Measurements from ENCODE around the gene CWF19L1.
"Not testable (repeated sequence)": the region's sequence is repeated elsewhere in the genome, so short reads cannot be mapped to it uniquely, and the experiment has no call there.

CWF19L1 gene

DNA sequence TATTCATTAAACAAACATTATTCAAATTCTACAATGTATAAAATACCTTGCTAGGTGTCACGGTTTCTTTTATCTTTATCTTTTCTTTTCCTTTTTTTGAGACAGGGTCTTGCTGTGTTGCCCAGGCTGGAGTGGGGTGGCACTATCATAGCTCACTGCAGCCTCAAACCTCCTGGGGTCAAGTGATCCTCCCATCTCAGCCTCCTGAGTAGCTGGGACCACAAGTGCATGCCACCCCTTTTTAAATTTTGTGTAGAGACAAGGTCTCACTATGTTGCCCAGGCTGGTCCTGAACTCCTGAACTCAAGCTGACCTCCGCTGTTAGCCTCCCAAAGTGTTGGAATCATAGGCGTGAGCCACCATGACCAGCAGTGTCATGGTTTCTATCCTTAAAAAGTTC lies 37.0 kb upstream of the CWF19L1 start:
- H3K27me3 ChIP-seq = peaks cover 0 to 39% of the 10 kb centered on the region in 2 donors
- H3K36me3 ChIP-seq = no peaks in the 10 kb centered on the region
- no peak overlapping the region for H3K27ac ChIP-seq
- no peak overlapping the region for H3K4me3 ChIP-seq
- TF ChIP-seq, protein P1, sequence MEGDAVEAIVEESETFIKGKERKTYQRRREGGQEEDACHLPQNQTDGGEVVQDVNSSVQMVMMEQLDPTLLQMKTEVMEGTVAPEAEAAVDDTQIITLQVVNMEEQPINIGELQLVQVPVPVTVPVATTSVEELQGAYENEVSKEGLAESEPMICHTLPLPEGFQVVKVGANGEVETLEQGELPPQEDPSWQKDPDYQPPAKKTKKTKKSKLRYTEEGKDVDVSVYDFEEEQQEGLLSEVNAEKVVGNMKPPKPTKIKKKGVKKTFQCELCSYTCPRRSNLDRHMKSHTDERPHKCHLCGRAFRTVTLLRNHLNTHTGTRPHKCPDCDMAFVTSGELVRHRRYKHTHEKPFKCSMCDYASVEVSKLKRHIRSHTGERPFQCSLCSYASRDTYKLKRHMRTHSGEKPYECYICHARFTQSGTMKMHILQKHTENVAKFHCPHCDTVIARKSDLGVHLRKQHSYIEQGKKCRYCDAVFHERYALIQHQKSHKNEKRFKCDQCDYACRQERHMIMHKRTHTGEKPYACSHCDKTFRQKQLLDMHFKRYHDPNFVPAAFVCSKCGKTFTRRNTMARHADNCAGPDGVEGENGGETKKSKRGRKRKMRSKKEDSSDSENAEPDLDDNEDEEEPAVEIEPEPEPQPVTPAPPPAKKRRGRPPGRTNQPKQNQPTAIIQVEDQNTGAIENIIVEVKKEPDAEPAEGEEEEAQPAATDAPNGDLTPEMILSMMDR (IDR thresholded peaks at IDR 0.05) = no peak
- no peak for DNase-seq
- intact Hi-C loops (cut with DNase I; ENCODE audit: low total_unique reads) = no loop called here
- H3K9me3 ChIP-seq = no peaks in the 10 kb centered on the region
- no peaks in the 10 kb centered on the region for H3K4me1 ChIP-seq

DNA sequence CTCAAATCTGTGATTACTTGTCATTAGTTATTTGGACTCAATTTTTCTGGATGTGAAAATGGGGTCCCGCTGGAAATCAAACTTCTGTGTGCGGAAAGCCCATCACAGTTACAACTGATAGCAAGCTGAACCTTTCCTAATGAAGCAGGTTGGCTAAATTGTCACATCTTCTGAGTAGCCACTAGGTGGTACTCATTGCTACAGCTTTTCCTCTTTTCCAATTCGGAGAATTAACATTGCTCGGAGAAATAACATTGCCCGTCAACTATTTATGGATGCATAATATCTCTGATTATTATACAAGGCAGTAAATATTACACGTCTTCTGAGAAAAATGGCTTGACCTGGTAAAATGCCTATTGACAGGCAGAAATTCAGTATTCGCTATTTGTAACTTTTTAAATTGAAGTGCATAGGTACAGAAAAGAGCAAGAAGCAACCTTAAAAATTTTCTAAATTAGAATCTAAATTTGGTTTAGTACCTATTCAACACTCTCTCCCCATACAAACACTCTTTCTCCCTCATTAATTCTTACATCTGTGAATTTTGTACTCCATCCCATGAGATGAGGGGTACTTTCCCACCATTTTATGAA lies 36.4 kb upstream of the CWF19L1 start:
- Histone ChIP-seq H3K4me1 (no peaks in the 10 kb centered on the region), H3K36me3 (no peaks in the 10 kb centered on the region), H3K4me3 (no peak overlapping the region), H3K27me3 (peaks cover 0 to 39% of the 10 kb centered on the region in 2 donors), H3K9me3 (no peaks in the 10 kb centered on the region), H3K27ac (no peak overlapping the region)
- DNase-seq = no peak
- intact Hi-C loops (cut with DNase I; ENCODE audit: low total_unique reads) = no loop called here
- TF ChIP-seq, protein P1 (IDR thresholded peaks at IDR 0.05) = peak; percentile 36 to 40

DNA sequence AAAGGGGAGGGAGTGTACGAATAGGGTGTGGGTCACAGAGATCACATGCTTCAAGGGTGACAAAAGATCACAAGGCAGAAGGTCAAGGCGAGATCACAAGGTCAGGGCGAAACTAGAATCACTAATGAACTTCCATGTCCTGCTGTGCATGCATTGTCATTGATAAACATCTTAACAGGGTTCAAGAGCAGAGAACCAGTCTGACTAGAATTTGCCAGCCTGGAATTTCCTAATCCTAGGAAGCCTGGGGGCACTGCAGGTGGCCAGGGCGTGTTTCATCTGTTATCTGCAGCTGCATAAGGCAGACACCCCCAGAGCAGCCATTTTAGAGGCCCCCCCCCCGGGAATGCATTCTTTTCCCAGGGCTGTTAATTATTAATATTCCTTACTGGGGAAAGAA lies 33.7 kb upstream of the CWF19L1 start:
- DNase-seq; intact Hi-C loops (cut with DNase I; ENCODE audit: low total_unique reads); H3K9me3 ChIP-seq; H3K36me3 ChIP-seq; H3K4me3 ChIP-seq; H3K4me1 ChIP-seq; H3K27ac ChIP-seq: not testable (repeated sequence)
- H3K27me3 ChIP-seq = peaks cover 0 to 36% of the 10 kb centered on the region in 2 donors

DNA sequence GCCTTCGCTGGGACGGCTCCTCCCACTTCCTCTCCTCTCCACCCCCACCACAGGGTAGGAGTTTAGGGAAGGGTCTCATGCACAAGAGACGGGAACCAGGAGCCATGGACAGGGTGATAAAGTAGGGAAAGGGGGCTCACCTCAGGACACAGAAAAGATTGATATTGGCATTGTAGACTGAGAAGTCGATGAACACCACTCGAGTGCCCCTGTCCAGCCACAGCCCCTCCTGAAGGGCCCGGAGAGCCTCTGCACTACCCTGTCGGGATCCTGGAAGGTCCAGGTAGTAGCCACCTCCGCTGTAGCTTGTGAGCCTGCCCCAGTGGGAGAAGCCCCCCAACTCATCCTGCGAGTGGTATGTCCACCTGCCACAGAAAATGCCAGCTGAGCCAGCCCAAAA lies 29.8 kb upstream of the CWF19L1 start:
- intact Hi-C loops (cut with DNase I; ENCODE audit: low total_unique reads) = no loop called here
- no peak overlapping the region for H3K27ac ChIP-seq
- H3K4me1 ChIP-seq = no peaks in the 10 kb centered on the region
- DNase-seq = no peak
- H3K27me3 ChIP-seq = peaks cover 0 to 33% of the 10 kb centered on the region in 2 donors
- no peaks in the 10 kb centered on the region for H3K9me3 ChIP-seq
- no peaks in the 10 kb centered on the region for H3K36me3 ChIP-seq
- TF ChIP-seq, protein P1 (IDR thresholded peaks at IDR 0.05) = no peak
- no peak overlapping the region for H3K4me3 ChIP-seq

DNA sequence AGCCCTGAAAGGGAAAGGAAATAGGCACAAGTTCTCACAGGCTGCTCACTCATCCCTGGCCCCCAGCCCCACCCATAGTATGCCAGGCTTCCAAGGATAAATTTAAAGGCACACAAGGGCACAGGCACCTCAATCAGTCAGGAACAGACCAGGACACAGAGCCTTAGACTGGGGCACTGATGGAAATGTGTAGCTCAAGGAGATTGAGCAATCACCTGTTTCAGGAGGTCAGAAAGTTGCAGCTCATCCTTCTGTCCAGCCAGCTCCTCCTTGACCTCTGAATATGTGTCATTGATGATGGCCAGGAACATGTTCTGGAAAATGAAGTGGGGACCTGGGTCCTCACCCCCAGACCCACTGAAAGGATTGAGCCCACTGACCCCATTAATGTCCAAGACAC lies 25.6 kb upstream of the CWF19L1 start:
- Histone ChIP-seq H3K36me3 (no peaks in the 10 kb centered on the region), H3K9me3 (no peaks in the 10 kb centered on the region), H3K27ac (no peak overlapping the region), H3K4me1 (no peaks in the 10 kb centered on the region), H3K27me3 (peaks cover 0 to 21% of the 10 kb centered on the region in 2 donors), H3K4me3 (no peak overlapping the region)
- TF ChIP-seq, protein P1 (IDR thresholded peaks at IDR 0.05) = no peak
- no peak for DNase-seq
- intact Hi-C loops (cut with DNase I; ENCODE audit: low total_unique reads) = no loop called here

DNA sequence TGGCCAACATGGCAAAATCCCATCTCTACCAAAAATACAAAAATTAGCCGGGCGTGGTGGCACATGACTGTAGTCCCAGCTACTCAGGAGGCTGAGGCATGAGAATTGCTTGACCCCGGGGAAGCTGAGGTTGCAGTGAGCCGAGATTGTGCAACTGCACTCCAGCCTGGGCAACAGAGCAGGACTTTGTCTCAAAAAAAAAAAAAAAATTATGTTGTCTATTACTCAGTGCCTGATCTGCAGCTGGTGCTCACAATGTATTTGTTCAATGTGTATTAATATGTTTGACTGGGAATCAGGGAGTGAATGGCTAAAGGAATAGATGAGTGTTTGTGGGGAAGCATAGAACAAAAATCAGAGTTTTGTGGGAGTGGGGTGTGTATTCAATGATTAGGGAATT lies 24.9 kb upstream of the CWF19L1 start:
- H3K36me3 ChIP-seq; intact Hi-C loops (cut with DNase I; ENCODE audit: low total_unique reads); H3K27ac ChIP-seq; H3K4me1 ChIP-seq; H3K4me3 ChIP-seq; H3K9me3 ChIP-seq: not testable (repeated sequence)
- H3K27me3 ChIP-seq = peaks cover 0 to 20% of the 10 kb centered on the region in 2 donors
- peak in 1 of 2 donors; percentile 51 for DNase-seq

DNA sequence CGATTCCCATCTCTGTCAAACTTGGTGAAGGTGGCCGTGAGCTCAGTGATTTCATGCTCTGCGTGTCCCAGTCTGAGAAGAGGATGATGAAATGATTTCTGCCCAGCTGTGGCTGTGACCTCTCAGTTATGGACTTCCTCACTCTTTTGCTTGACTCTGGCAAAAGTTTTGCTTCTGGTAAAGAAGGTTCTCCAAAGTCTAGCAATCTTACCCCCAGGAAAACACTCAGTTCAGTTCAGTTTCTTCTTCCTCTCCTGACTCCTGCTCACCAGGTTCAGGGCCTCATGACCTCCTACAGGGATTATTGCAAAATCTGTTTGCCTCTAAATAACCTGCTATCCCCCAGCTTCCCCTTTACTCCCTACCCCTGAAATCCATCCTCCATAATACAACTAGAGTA lies 23.9 kb upstream of the CWF19L1 start:
- Histone ChIP-seq H3K36me3 (no peaks in the 10 kb centered on the region), H3K9me3 (no peaks in the 10 kb centered on the region), H3K4me3 (no peak overlapping the region), H3K27ac (no peak overlapping the region), H3K4me1 (peaks cover 0 to 7% (median 2%) of the 10 kb centered on the region in 4 donors), H3K27me3 (peaks cover 0 to 12% of the 10 kb centered on the region in 2 donors)
- intact Hi-C loops (cut with DNase I; ENCODE audit: low total_unique reads) = no loop called here
- TF ChIP-seq, protein P1 (IDR thresholded peaks at IDR 0.05) = no peak
- DNase-seq = no peak

All from tibial artery (tissue), 4 donors.